ENCODE results near the gene IFT57.
"Not testable (repeated sequence)": the region's sequence is repeated elsewhere in the genome, so short reads cannot be mapped to it uniquely, and the experiment has no call there.

The IFT57 gene, protein sequence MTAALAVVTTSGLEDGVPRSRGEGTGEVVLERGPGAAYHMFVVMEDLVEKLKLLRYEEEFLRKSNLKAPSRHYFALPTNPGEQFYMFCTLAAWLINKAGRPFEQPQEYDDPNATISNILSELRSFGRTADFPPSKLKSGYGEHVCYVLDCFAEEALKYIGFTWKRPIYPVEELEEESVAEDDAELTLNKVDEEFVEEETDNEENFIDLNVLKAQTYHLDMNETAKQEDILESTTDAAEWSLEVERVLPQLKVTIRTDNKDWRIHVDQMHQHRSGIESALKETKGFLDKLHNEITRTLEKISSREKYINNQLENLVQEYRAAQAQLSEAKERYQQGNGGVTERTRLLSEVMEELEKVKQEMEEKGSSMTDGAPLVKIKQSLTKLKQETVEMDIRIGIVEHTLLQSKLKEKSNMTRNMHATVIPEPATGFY

DNA sequence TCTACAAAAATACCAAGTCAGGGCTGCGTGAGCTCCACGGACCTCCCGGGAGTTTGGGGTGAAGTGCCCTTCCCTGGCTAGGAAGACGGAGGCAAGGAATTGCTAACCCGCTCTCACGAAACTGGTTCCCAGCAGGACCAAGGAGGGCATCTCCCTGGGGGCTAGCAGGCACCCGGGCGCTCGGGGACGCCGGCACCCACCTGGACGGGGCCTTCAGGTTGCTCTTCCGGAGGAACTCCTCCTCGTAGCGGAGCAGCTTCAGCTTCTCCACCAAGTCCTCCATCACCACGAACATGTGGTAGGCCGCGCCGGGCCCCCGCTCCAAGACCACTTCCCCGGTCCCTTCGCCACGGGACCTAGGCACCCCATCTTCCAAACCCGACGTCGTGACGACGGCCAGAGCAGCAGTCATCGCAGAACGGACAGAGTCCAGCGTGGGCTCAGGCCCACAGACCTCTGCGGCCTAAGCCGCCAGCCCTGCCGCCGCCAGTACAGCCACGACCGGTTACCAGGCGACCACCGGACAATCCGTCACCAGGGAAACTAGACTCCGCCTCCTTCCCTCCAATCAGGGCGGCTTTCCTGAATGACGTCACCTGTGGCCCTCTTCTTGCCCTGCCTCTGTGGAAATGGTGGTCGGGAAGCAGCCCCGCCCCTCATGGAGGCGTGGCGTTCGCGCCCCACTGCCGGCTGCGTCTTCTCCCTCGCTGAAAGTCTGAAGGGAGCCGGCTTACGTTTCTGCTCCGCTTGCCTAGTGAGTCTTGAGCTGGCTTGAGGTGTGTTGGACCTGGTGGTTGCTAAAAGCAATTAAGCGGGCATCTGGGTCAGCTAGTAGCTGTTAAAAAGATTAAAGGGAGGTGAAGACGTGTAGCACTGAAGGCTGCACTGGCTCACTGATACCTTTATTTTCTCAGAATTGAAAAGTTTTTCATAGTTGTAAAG is at the start of gene IFT57:
TSS of gene IFT57 (minus strand) at position 514 of the 942 bp plus-strand sequence. CDS start at position 412, 102 bp downstream.
- DNase-seq (ENCODE audit: low read depth): peak; percentile 90

DNA sequence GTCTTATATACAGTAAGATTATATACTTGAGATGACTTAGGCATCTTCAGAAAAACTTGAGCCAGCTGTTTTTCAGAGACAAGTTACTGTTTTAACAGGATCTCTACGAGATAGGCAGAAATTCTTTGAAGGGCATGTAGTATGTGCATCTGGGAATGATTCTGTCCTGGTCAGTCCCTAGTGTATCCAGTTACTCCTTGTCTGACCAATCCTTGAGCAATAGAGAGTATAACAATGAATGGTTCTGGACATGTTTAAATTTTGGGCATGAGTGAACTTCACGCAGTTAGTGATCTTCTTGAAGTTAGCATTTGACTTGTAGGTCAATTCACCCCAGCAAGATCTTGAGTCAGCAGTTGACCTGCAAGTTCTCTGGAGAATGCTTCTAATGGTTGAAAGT is 49.4 kb upstream of the IFT57 start:
- no peak for DNase-seq (ENCODE audit: low read depth)

DNA sequence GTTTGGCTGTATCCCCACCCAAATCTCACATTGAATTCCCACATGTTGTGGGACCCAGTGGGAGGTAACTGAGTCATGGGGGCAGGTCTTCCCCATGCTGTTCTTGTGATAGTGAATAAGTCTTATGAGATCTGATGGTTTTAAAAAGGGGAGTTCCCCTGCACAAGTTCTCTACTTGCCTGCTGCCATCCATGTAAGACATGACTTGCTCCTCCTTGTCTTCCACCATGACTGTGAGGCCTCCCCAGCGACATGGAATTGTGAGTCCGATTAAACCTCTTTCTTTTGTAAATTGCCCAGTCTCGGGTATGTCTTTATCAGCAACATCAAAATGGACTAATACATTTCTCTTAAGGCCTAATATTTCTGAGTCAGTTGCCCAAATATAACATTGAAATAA is 46.0 kb upstream of the IFT57 start:
- not testable (repeated sequence) for DNase-seq (ENCODE audit: low read depth)

- DNase-seq (ENCODE audit: low read depth): not testable (repeated sequence)
These were observed 42.5 kb upstream of the IFT57 start for GRCh38 chr3:108264534-108265298.

GRCh38 chr3:108255131-108255530 is 32.9 kb upstream of the IFT57 start:
- no peak for DNase-seq (ENCODE audit: low read depth)

DNA sequence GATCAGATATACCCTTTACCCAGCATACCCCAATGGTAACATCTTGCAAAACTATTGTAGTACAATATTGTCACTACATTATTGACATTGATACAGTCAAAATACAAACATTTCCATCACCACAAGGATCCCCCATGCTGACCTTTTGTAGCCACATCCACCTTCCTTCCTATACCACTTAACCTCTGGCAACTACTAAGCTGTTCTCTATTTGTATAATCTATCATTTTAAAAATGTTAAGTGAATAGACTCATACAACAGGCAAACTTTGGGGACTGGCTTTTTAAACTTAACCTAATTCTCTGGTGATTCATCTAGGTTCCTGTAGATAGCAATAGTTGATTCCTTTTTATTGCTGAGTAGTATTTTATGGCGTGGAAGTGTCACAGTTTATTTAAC is 29.6 kb upstream of the IFT57 start:
- DNase-seq (ENCODE audit: low read depth): no peak

DNA sequence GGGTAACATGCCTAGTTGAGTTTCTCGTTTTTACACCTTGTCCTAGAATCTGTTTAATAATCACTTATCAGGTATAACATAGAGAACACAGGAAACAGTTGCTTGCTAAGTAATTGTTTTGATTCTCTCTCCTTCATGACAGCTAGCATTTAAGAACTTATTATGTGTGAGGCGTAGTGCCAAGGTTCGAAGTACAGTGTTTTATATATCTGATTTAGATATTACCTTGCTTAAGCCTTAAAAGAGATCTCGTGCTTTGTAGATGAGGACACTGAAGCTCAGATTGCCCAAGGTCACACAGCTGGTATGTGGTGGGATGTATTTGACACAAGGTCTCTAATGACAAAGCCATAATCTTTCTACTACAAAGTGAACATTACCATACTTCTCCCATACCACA is 29.0 kb upstream of the IFT57 start:
- no peak for DNase-seq (ENCODE audit: low read depth)

GRCh38 chr3:108250626-108251025 is 28.4 kb upstream of the IFT57 start:
- no peak for DNase-seq (ENCODE audit: low read depth)

- no peak for DNase-seq (ENCODE audit: low read depth)
These were observed 21.0 kb upstream of the IFT57 start for GRCh38 chr3:108243243-108243642.

GRCh38 chr3:108242776-108243175 is 20.6 kb upstream of the IFT57 start:
- DNase-seq (ENCODE audit: low read depth): no peak

DNA sequence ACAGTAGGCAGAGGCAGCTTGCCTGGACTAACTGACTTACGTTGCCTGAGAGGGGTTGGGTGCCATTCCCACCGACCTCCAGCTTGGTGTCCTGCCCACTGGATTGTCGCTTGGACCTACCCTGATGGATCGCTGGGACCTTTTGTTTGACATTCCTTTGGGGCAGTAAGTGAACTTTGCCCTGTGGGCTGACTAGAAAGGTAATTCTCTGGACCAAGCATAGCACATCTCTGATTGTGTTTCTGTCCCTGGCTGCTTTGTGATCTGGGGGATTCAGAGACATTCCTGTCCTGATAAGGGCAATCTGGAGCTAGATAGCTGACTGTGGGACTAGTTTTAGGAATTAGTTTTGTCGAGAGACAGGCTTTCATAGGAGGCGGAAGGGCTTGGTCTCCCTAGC is 19.5 kb upstream of the IFT57 start:
- DNase-seq (ENCODE audit: low read depth): no peak

- no peak for DNase-seq (ENCODE audit: low read depth)
These were observed 18.9 kb upstream of the IFT57 start for GRCh38 chr3:108241146-108241545.

GRCh38 chr3:108239082-108239481 is 16.9 kb upstream of the IFT57 start:
- DNase-seq (ENCODE audit: low read depth): no peak

- no peak for DNase-seq (ENCODE audit: low read depth)
These were observed 13.1 kb upstream of the IFT57 start for GRCh38 chr3:108235290-108235689.

- no peak for DNase-seq (ENCODE audit: low read depth)
These were observed 12.2 kb upstream of the IFT57 start for GRCh38 chr3:108234387-108234957.

- DNase-seq (ENCODE audit: low read depth): no peak
These were observed 6.1 kb upstream of the IFT57 start for GRCh38 chr3:108228286-108228685.

GRCh38 chr3:108227131-108227530 is 4.9 kb upstream of the IFT57 start:
- DNase-seq (ENCODE audit: low read depth): no peak

DNA sequence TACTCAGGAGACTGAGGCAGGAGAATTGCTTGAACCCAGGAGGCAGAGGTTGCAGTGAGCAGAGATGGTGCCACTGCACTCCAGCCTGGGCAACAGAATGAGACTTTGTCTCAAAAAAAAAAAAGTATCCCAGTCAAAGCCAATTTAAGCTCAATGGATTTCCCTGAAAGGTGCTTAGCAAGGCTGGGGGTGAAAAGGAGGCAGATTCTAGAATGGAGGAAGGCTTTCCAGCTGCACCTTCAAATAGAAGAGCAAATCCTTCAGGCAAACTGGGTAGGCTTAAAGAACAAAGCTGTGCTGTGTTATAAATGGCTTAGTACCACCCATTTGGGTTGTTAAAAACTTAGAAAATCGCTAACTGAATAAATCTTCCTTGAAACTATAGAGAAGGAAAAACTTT is 3.0 kb upstream of the IFT57 start:
- DNase-seq (ENCODE audit: low read depth): no peak

GRCh38 chr3:108223928-108224327 is 1.7 kb upstream of the IFT57 start:
- no peak for DNase-seq (ENCODE audit: low read depth)

DNA sequence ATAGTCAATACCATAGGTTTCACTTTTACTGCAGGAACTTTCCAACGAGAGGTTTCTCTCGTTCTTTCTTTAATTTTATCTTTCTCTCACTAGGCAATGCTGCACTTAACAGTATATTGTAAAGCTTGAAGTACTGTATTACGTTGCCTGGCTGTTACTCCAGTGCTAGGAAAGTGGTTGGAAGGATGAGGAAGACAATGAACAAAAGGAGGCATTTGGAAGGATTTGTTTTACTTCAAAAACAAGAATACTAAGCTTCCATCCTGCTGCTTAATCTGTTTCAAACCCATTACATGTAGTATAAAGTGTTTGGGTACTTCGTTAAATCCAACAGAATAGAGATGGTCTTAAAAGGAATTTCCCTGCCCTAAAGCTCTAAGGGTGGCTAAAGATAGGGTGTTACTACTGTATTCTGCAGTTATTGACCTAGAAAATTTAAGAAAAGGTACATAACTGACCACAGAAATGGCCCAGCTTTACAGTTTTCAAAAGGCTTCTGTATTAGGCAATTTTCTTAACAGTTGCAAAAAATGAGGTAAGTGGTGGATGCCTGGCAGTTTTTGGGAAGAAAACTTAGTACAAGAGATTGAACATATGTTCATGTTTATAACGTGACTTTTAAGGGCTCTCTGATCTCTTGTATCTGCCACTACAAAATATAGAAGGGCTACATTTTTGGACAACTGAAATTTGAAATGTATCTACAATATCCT is 785 bp upstream of the IFT57 start:
- DNase-seq (ENCODE audit: low read depth): no peak

GRCh38 chr3:108221393-108221792 is 831 bp downstream of the IFT57 start:
- no peak for DNase-seq (ENCODE audit: low read depth)

Data from activated gamma-delta T cell treated with anti-CD3 and anti-CD28 coated beads, Interleukin-2, amount 50 U/mL, for 16 hours (primary cell).